Chondrocyte (in vitro differentiated cells): ENCODE measurements around the gene ARHGEF6. TPM values are rescaled to one million over a fixed set of nuclear protein-coding genes. Genes with fewer than 3 reads are reported as not detected.

ENCODE experiments used
- DNase-seq: peaks from one replicate; pipeline ENCODE4 v3.0.0; 2021; ENCODE audit warnings: mixed read lengths, low spot score
- H3K27ac Mint-ChIP-seq: one replicate; pipeline ENCODE4 v1.8.0; 2021; ENCODE audit warnings: mild to moderate bottlenecking, moderate library complexity, mixed read lengths; ENCODE audit not compliant: unreplicated experiment
- H3K27me3 Mint-ChIP-seq: 2 replicates; pipeline ENCODE4 v1.8.0; 2021; ENCODE audit warnings: low read depth, mixed read lengths
- H3K36me3 Mint-ChIP-seq: 2 replicates; pipeline ENCODE4 v1.8.0; 2021; ENCODE audit warnings: low read depth, mixed read lengths
- H3K4me1 Mint-ChIP-seq: 2 replicates; pipeline ENCODE4 v1.8.0; 2021; ENCODE audit warnings: low read depth, mild to moderate bottlenecking, mixed read lengths
- H3K4me3 Mint-ChIP-seq: one replicate; pipeline ENCODE4 v1.8.0; 2021; ENCODE audit warnings: mild to moderate bottlenecking, moderate library complexity, mixed read lengths; ENCODE audit not compliant: unreplicated experiment
- H3K9me3 Mint-ChIP-seq: 2 replicates; pipeline ENCODE4 v1.8.0; 2021; ENCODE audit warnings: low read depth, mixed read lengths
- CTCF ChIP-seq: fragments of 200-600 bp; sonication (generic); IDR thresholded peaks from 2 replicates; pipeline ENCODE4 v1.5.0; 2021; ENCODE audit warnings: antibody characterized with exemption, mild to moderate bottlenecking, moderate library complexity
- total RNA-seq: library from RNA; stranded (reverse); gene quantifications from 3 replicates; pipeline ENCODE4 v1.2.1, GENCODE V29; 2021

ARHGEF6 gene
- total RNA-seq, 1 donor from 2014 or later = 12.2 TPM

DNA sequence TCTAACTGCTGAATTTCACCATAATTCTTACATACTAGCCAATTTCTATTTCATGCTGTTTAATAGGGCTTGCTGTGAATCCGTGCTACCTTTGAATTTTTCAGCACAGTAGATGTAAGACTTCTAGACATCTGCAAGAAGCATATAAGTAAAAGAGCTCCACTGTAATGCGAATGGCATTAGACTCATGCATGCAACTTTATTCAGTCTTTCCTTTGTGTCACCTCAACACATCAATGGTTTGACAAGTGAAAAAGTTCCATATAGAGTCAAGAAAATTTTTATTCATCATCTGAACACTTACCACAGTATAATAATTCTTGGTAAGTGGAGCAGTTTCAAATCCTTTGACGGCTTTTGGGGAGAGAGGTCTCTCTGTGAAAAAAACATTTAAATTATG lies 48.9 kb downstream of the ARHGEF6 start:
- H3K4me3 Mint-ChIP-seq = no peak overlapping the region
- no peaks in the 10 kb centered on the region for H3K36me3 Mint-ChIP-seq
- H3K4me1 Mint-ChIP-seq = peaks cover 8% of the 10 kb centered on the region
- H3K9me3 Mint-ChIP-seq = no peaks in the 10 kb centered on the region
- no peaks in the 10 kb centered on the region for H3K27me3 Mint-ChIP-seq
- no peak for DNase-seq
- TF ChIP-seq CTCF = no peak
- H3K27ac Mint-ChIP-seq = no peak overlapping the region

DNA sequence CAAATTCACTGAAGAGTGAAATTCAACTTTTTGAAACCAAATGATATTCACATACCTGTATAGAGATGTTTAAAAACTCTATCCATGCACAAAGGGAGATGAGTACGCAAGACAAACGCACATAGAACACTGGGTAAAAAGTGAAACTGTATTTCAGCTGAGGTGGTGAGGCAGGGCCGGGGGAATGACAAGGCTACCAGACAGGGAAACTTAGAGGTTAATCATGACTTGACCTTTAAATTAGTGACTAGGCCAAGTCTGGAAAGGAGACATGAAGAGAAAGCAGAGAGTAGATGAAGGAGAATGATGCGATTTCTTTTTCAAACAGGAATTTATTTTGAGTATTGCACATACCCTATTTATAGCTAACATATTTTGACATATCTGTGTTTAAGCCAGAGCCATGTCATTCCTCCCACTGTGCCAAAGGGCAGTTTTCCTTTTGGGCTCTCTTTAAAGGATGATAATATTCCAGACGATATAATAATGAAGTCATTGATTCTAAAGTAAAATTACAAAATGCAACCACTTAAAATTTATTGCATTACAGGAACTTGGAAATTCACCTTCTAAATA lies 49.4 kb downstream of the ARHGEF6 start:
- peaks cover 8% of the 10 kb centered on the region for H3K4me1 Mint-ChIP-seq
- peak overlapping the region; percentile 69 for H3K27ac Mint-ChIP-seq
- TF ChIP-seq CTCF = no peak
- H3K27me3 Mint-ChIP-seq = no peaks in the 10 kb centered on the region
- no peak overlapping the region for H3K4me3 Mint-ChIP-seq
- DNase-seq = no peak
- H3K36me3 Mint-ChIP-seq = no peaks in the 10 kb centered on the region
- no peaks in the 10 kb centered on the region for H3K9me3 Mint-ChIP-seq

DNA sequence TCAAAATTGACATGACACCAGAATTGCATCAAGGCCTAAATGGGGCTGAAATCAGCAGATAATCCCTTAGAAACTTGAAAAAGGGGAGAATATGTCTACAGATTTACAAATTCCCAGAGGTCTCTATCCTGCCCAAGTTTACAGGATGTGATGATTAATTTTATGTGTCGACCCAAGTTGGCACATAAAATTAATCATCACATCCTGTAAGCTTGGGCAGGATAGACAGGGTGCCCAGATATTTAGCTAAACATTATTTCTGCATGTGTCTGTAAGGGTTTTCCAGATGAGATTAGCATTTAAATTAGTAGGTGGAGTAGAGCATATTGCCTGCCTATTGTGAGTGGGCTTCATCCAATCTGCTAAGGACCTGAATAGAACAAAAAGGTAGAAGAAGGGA lies 52.3 kb downstream of the ARHGEF6 start:
- TF ChIP-seq CTCF = no peak
- H3K4me3 Mint-ChIP-seq = no peak overlapping the region
- no peaks in the 10 kb centered on the region for H3K36me3 Mint-ChIP-seq

DNA sequence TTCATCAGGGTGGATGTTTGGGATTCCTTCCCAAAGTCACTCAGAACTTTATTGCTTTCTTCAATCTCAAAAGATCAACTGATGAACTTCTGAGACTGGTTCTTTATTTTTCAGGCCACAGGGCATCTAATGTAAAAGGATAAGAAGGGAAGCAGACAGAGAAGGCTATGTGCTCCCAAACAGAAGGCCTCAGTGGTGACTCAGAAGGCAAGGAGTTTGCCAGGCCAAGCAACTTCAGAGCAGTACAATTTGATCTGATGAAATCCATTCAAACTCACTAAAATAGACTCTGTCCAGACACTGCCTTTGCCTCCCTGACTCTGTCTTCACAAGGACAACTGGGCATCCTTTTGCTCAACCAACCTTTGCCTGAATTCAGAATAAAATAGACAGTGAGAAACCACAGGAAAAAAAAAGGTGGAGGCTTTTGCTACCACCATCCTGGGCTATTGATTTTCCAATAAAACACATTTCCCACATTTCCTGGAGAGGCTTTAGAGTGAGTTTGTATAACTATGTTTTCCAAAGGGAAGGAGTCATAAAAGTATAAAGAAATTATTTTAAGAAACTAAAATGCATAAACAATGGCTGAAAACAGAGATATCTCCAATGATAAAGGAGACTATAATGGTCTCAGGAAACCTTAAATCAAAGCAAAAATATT lies 55.2 kb downstream of the ARHGEF6 start:
- Mint-ChIP-seq H3K27ac (peak overlapping the region; percentile 88), H3K36me3 (no peaks in the 10 kb centered on the region), H3K27me3 (no peaks in the 10 kb centered on the region), H3K9me3 (peaks cover 10% of the 10 kb centered on the region), H3K4me3 (no peak overlapping the region), H3K4me1 (peaks cover 10% of the 10 kb centered on the region)
- no peak for DNase-seq
- TF ChIP-seq CTCF = no peak

More for the DNA sequence above, 52.3 kb downstream of the ARHGEF6 start:
- Mint-ChIP-seq H3K27me3 (no peaks in the 10 kb centered on the region), H3K9me3 (no peaks in the 10 kb centered on the region), H3K4me1 (peaks cover 14% of the 10 kb centered on the region), H3K27ac (no peak overlapping the region)
- DNase-seq = no peak

DNA sequence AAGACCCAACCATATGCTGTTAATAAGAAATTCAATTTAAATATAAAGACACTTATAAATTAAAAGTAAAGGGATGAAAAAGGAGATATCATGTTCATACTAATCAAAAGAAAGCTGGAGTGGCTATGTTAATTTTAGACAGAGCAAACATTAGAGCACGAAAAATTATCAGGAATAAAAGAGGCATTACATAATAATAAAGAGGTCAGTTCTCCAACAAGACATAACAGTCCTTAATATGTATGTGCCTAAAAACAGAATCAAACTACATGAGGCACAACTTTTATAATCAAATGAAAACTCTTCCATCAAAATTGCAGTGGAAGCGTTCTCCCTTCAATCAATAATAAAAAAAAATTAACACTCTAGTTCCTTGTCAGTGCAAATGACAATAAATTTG lies 62.6 kb downstream of the ARHGEF6 start:
- Mint-ChIP-seq H3K4me3 (no peak overlapping the region), H3K9me3 (peaks cover 10% of the 10 kb centered on the region), H3K27me3 (no peaks in the 10 kb centered on the region), H3K4me1 (peaks cover under 1% of the 10 kb centered on the region), H3K27ac (no peak overlapping the region), H3K36me3 (no peaks in the 10 kb centered on the region)
- no peak for TF ChIP-seq CTCF
- DNase-seq = no peak
